GF-D8 (cell line): ENCODE data around the gene DUSP2.
"Not testable (repeated sequence)": the region's sequence is repeated elsewhere in the genome, so short reads cannot be mapped to it uniquely, and the experiment has no call there.

ENCODE experiments used
- DNase-seq: peaks from one replicate; lab custom pipeline; 2025; lab: John Stamatoyannopoulos, UW

The DUSP2 gene

DNA sequence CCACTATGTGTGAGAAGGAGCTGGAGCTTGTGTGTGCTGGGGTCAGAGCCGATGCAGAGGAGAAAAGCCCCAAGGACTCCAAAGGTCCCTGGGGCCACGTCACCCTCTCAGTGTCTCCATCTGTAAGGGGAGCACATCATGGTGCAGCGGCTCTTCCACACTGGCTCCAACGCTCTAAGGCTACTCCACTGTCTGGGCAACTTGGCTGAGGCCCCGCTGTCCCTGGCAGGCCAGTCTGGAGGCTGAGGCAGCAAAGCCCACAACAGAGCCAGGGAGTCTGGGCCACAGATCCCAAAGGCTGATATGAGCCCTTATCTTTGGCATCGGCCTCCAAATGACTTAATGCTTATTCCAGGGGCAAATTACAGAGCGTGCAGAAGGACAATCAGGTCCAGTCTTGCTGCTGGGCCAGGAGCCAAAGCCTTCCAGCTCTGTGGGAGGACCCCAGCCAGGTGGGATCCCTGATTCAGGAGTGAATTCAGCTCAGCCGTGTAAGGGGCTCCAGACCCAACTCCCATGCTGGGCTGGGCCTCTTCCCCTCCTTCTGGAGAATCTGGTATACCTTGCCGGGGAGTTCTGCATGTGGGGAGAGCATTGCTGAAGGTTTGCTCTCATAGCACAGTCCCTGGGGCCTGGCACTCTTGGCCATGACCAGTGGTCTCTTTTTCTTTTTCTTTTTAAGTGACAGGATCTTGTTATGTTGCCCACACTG lies 1.8 kb upstream of the DUSP2 start:
- no peak for DNase-seq

DNA sequence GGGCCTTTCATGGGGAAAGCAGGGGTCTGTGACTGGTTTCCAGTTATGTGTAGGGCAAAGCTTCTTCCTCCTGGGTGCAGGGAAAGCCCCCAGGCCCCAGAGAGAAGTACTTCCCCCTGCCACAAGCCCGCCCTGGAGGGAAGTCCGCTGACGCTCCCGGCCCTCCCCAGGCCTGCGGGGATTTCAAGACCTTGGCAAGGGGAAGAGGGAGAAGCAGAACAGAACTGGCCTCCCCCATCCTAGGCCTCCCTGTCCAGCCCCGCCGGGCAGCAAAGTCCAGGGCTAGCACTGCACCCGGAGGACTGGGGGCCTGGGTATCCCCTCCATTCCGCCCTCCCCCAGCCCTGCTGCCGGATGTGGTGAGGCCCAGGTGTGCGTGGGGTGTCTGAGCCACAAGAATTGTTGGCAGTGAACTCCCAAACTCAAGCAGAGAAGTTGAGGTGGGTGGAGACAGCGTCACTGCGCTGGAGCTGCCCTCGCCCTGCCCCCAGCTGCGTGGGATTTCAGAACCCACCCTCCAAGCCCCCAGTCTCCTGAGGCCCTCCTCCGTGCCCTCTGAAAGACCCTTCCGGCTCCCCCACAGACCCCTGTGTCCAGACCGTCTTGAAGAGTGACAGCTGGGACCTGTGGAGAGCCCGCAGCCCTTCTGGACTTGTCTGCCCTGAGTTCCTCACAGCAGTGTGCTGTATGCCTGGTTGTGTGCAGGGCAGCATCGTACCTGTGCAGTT lies 1.1 kb upstream of the DUSP2 start:
- peak; percentile 40 for DNase-seq

DNA sequence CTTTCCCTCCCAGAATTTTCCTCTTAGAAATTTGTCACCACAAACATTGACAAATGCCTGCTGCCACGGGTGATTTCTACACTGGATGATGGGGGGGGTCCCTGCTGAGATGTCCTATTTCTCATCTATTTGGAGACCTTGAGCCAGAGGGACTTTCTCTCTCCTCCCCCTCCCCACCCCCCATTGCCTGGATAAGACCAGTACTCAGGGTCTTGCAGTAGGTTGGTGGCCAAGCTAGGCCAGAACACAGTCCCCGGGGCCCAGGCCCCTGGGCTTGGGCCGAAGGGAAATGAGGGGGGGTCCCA lies 560 bp upstream of the DUSP2 start:
- no peak for DNase-seq

DNA sequence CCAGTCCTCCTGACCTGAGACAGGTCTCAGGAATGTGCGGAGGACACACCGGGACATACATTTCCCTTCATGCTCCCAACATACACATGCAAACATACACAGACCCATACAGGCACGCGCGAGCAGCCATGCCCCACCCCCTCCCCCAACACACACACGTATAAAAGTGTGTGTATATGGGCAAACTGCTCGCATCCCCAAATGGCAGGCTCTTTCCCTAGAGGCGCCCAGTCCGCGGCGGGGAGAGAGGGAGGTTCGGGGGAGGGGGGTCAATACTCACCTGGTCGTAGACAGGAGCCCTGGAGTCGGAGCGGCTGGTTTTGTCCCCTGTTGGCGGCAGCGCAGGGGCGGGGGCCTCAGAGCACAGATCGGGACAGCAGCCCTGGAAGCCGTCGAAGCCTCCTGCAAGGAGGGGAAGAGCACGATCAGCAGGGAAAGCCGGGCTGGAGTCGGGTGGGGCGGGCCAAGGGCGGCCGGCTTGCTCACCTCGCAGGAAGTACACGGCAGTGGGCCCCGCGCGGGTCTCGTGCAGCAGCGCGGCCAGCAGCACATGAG lies 682 bp downstream of the DUSP2 start:
- no peak for DNase-seq

DNA sequence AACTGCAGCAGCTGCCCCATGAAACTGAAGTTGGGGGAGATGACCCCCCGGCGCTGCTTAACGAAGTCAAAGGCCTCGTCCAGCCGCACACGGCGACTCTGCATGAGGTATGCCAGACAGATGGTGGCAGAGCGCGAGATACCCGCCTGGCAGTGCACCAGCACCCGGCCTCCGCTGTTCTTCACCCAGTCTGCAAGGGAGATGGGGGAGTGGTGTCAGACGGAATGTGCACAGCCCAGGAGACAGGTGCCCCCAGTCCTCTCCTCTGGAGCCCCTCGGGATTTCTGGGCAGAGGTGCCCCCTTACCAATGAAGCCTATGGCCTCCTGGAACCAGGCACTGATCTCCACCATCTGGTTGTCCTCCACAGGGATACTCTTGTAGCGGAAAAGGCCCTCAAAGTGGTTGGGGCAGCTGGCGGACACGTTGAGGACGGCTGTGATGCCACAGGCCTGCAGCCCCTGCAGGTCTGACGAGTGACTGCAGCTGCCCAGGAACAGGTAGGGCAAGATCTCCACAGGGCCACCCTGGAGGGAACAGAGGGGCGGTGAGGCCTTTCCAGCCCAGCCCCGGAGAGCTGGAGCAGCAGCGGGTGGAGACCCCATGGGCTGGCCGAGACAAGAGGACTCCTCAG lies 1.3 kb downstream of the DUSP2 start:
- DNase-seq: no peak

DNA sequence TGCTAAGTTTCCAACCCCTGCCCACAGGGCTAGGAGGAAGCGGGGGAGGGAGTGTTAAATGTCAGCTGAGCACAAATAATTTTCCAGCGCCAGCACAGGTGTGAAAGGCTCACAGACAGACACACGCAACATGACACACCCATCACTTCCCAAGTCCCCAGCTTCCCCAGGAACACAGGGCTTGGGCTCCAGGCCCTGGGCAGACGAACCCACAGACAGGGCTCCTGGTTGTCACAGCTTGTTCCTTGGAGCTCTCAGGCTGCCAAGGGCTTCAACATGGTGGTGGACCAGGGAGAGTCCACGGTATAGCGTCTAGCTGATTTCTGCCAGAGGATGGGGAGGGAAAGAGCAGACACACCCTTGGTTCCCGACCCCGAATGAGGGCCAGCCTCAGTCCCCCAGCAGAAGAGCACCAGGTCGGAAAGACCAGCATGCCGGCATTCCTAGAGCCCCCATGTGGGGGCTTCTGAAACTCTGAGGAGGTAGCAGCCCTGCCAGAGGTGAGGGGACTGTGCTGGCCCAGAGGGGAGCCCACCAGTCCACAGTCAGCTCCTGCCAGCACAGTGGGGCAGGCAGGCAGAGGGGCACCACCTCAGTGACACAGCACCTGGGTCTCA lies 1.9 kb downstream of the DUSP2 start:
- DNase-seq: no peak

DNA sequence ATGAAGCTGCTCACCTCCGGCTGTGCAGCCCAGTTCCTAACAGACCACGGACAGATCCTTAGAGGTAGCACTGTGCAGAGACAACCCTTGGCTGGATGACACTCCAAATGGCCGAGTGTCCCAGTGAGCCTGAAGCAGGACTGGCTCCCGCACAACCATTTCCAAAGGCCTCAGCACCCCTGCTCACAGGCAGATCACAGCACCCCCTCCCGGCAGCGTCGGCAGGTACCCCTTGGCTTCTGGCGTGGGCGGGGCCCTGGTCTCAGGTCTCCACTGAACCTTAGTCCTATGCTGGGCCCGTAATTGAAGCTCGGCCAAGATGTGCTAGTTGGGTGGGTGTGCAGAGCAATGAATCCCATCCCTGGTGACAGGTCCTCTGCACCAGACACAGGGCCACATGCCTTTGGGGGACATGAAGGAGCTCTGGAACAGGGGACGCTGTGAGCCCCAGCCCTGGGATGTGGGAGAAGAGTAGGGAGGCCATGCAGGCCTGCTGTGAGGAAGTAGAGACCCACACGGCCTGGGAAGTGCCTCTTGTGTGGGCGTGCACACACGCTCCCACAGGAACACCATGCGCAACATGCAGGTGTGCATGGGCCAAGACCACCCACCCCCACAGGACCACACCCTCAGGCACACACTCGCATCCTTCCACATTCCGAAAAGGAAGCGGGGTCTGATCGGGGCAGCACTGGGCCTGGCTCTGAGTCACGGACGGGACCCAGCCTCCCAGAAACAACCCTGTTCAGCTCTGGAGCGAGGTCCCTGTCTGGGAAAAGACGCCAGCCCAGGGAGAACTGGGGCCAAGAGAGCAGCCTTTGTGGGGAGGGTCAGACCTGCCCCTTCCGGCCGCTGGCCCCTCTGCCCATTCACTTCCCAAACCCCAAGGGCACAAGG lies 2.8 kb downstream of the DUSP2 start:
- DNase-seq: no peak

DNA sequence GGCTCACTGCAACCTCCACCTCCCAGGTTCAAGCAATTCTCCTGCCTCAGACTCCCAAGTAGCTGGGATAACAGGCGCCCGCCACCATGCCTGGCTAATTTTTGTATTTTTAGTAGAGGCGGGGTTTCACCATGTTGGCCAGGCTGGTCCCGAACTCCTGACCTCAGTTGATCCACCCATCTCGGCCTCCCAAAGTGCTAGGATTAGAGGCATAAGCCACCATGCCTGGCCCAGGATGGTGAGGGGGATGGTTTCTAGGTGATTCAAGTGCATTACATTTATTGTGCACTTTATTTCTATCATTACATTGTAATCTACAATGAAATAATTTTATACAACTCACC lies 3.6 kb downstream of the DUSP2 start:
- DNase-seq: not testable (repeated sequence)

DNA sequence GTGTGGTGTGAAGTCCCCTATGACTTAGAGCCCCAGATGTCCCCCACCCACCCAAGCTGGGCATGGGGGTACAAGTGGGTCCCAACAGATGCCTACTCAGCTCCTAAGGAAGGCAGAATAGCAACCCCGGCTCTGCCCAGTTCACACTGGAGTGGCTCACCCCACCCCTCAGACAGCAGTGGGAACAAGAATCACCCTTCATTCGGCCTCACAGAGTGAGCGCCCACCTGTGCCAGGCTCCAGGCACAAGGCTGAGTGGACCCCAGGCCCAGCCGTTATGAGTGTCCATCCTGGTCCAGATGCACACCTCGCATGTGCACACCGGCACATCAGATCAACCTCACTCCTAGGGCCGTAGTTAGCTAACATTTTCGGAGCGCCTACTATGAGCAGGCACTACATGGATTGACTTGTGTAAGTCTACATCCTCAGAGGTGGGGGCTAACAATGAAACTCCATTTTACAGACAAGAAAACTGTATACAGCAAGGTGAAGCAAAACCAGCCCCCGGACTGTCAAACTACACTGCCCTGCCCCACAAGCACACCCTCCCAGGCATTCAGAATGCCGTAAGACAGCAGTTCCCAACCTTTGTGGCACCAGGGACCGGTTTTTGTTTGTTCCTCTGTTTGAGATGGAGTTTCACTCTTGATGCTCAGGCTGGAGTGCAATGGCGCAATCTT lies 4.2 kb downstream of the DUSP2 start:
- no peak for DNase-seq

DNA sequence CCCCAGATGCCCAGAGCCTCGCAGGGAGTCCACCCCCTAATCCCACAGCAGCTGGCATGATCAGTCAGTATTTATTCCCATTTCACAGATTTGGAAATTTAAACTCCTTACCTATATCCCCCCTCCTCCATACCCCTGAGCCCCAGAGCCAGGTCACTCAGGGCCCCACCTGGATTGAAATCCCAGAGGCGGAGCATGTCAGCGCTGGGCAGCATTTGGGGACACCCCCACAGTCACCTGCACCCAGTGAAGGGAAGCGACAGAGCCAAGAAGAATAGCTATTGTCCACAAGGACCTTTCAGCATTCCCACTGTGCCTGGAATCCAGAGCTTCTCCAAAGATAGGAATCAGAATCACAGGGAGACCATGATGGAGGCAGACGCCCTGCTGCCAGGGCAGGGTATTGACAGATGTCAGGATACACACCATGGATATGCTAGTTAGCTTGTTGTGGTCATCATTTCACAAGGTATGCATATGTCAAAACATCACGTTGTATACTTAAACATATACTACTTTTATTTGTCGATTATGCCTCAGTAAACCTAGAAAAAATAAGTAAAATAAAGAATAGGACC lies 6.0 kb downstream of the DUSP2 start:
- DNase-seq: no peak

DNA sequence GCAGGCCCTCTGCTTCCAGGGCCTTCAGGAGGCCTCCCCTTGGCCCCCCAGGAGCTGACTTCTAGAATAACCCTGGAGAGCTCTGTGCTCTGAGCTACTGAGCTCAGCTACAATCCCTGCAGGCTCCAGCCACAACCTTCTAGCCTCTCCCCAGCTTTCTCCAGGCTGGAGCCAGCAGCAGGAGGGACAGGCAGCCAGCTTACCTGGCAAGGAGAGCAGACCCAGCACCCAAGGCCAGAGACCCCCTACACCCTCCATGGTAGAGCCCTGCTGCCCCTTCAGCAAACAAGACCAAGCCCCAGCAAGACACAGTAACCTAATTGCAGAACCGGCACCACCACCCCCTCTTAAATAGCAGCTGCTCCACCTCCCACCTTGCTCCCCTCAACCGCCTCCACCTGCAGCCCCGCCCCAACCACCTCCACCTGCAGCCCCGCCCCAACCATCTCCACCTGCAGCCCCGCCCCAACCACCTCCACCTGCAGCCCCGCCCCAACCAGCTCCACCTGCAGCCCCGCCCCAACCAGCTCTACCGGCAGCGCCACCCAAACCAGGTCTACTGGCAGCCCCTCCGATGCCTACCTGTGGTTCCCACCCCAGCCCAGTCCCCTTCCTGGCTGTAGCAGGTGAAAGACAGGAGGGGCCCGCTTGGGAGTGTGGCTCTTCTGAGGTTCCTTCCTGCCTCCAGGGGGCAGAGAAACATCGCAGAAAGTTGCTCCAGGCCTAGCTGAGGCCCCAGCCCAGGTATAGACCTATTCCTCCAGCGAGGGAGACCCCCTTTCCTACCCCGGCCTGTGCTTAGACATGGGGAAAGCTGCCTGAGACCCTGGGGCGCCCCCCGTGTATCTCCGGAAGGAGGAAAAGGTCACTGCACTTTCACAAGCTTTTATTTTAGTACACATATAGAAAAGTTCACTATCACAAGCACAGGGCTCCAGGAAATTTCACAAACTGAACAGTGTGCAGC lies 6.8 kb downstream of the DUSP2 start, which contains the start of gene ASTL:
Gene ASTL (minus strand): TSS at position 324 of the 967 bp plus-strand sequence. CDS start 66 bp downstream, at position 258.
- no peak for DNase-seq

DNA sequence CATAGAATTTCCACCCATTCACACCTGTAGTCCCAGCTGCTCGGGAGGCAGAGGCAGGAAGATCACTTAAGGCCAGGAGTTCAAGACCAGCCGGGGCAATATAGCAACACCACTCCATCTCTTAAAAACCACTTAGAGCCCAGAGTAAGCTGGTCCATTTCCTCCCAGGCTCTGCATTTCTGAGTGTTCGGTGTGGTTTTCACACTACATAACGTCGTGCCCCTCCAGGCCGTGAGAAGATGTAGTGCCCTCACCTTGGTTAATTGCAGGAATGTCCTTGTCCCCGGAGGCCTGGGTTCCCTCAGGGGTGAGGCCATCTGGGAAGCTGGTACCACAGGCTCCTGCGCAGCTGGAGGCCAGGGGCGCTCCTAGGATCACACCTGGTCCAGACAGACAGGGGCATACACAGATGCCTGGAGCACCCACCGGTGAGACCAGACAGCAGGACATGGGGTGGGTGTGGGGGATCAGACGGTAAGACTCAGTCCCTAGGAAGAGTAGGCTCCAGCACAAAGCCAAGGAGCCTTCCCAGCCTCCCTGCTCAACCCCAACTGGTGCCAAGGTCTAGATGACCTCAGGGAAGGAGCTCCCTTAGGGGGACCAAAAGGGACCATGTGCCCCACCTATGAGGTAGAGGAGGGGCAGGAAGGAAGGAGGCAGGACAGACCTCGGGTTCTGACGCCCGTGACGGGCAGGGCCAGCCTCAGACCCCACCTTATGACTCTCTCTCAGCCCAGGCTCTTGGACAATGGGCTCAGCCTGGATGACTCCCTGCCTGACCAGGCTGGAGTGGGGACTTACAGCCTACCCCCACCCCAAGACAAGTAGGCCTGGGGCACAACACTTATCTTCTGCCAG lies 7.7 kb downstream of the DUSP2 start:
- no peak for DNase-seq

DNA sequence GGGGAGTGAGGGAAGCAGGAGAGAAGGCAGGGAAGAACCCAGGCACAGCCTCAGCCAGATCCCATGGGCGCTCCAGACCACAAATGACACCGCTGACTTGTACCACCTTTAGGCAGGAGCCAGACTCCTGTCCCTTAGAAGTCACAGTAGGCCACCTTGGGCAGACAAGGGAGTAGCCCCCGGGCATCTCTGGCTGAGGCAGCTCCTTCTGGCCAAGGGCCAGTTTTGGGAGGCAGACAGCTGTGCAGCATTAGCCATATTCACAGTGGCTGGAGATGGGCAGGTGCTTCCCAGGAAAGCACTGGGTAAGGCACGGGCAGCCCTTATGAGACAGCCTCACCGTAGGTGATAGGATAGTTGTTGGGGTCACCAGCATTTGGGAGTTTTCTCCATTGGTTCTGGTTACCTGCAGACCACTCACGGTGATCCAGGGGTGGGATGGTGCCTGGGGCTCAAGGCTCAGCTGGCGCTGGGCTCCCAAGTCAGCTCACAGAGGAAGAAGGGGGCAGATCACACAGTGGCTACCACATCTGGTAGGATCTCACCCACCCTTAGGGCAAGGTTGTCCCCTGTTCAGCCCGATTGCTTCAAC lies 9.0 kb downstream of the DUSP2 start:
- no peak for DNase-seq

DNA sequence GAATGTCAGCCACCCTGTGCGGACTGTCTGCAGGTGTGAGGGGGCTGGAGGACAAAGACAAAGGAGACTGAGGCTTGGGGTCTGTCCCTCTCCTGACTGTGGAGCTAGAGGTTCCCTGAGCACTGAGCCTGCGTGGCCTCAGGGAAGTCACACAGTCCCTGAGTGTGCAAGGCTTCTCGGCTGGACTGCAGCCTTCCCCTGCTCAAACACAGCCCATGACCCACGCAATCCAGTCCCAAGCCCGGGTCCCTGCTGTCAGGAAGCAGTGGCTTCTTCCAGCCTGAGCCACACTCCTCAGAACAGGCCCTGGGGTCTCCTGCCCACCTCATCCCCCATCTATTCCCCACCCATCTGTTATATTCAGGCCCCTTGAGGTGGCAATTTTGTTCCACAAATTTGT lies 9.6 kb downstream of the DUSP2 start:
- DNase-seq: no peak

DNA sequence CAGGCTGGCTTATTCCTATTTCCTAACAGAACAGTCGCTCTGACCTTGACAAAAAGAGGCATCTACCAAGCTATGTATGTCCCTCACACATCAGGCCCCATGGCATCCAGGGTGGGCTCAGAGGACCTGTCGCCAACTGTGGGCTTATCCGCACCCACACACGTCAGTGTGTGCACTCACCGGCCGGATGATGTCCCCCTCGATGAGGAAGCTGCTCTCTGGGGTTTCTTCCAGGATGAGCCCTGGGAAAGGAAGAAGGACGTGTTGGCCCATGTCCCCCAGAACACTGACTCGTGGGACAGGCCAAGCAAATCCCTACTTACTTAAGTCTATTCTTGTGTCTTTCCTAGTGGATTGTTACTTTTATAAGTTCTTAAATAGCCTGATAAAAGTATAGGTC lies 10.1 kb downstream of the DUSP2 start:
- DNase-seq: no peak

DNA sequence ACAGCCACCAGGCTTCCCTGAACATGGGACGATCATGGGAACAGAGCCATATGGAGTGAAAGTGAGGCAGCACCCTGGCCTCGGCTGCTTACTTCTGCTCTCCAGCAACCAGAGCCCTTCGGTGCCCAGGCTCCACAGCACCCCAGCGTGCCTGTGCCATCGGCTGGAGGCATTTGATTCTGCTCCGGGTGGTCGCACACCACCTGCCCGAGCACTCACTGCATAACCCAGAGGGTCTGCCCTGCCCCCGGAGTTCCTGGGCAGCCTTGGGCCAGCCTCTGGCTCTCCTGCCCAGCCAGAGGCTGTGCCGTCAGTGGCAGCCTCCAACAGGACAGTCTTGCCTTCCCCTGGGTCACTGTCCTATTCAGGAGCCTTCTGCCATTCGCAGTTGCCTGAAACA lies 10.8 kb downstream of the DUSP2 start:
- DNase-seq: no peak

DNA sequence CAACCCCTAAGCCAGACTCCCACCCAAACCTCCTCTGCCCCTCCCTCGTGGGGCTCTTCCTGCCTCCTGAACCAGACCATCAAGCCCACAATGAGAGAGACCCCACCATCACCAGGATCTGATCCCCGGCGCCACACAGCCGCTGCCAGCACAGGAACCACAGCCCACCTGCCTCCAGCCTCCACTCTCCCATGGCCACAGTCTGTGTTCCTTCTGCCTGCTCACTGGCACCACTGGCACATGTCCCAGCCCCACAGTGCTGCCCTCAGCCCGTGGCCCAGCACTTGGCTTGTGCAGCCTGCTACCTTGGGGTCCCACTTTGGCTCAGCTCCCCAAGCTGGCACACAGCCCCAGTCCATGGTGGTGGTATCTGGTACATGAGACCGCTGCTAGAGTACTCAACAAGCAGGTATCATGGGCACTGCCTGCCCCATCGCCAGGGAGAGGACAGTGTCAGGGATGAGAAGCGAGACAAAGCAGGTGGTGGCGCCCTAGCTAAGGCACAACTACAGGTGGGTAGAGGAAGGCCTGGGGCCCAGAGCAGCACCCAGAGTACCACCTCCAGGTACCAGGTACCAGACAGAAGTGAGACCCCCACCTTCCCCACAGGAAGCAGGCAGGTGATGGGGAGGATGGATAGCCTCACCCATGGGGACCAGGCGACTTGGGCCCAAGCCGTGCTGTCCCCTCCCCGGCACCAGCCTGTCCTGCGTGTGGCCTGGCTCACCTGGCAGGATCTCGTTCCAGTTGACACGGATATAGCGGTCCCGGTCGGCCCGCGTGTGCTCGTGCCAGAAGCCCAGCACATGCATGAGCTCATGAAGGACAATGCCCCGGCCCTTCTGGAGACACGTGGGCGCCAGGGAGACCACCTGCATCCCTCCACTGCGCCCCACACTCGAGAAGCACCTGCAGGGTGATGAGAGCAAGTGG lies 13.2 kb downstream of the DUSP2 start:
- DNase-seq: no peak
